ENCODE data around the gene PARD3. TPM values are rescaled to one million over a fixed set of nuclear protein-coding genes. Genes with fewer than 3 reads are reported as not detected.

PARD3 gene
- total and polyA plus RNA-seq, 2 experiments from 2014 or later: 47.2 to 59.7 TPM

GRCh38 chr10:34643620-34644019, 171.5 kb downstream of the PARD3 start:
- Histone ChIP-seq H3K9me2 (replicated peaks; ENCODE audit: insufficient read depth) (no peaks in the 10 kb centered on the region), H3K36me3 (replicated peaks; ENCODE audit: insufficient read depth, low read depth) (no peaks in the 10 kb centered on the region), H3K27ac (no peak overlapping the region), H3K79me2 (peaks cover 61% of the 10 kb centered on the region), H3K27me3 (no peaks in the 10 kb centered on the region), H3K4me1 (ENCODE audit: insufficient read depth) (peaks cover 7% of the 10 kb centered on the region), H2AFZ (no peak overlapping the region), H3K4me2 (no peak overlapping the region), H3K9me3 (ENCODE audit: low read depth) (no peaks in the 10 kb centered on the region), H4K20me1 (ENCODE audit: insufficient read depth, poor library complexity, severe bottlenecking) (peaks cover 7% of the 10 kb centered on the region), H3K4me3 (no peak overlapping the region)
- 98% methylated on average over 5 of the region's 5 CpGs for WGBS (ENCODE audit: low lambda C conversion rate, missing lambda C conversion rate)
- TF ChIP-seq CTCF (IDR thresholded peaks at IDR 0.05; ENCODE audit: poor library complexity): no peak
- TF ChIP-seq EZH2phosphoT487 (IDR thresholded peaks at IDR 0.05; ENCODE audit: low read depth, severe bottlenecking, unreplicated experiment): no peak
- no peak for TF ChIP-seq EZH2 (IDR thresholded peaks at IDR 0.05; ENCODE audit: borderline replicate concordance)
- DNase-seq (ENCODE audit: low spot score): no peak

GRCh38 chr10:34641913-34642558, 173.1 kb downstream of the PARD3 start:
- no peak overlapping the region for H3K4me2 ChIP-seq
- TF ChIP-seq CTCF (IDR thresholded peaks at IDR 0.05; ENCODE audit: poor library complexity): no peak
- TF ChIP-seq EZH2phosphoT487 (IDR thresholded peaks at IDR 0.05; ENCODE audit: low read depth, severe bottlenecking, unreplicated experiment): no peak
- H3K9me3 ChIP-seq (ENCODE audit: low read depth): no peaks in the 10 kb centered on the region
- no peak overlapping the region for H3K4me3 ChIP-seq
- no peak overlapping the region for H2AFZ ChIP-seq
- WGBS (ENCODE audit: low lambda C conversion rate, missing lambda C conversion rate): 96% methylated on average over 12 of the region's 12 CpGs
- no peak for DNase-seq (ENCODE audit: low spot score)
- H3K79me2 ChIP-seq: peaks cover 57% of the 10 kb centered on the region
- no peaks in the 10 kb centered on the region for H3K27me3 ChIP-seq
- peaks cover 11% of the 10 kb centered on the region for H3K4me1 ChIP-seq (ENCODE audit: insufficient read depth)
- H4K20me1 ChIP-seq (ENCODE audit: insufficient read depth, poor library complexity, severe bottlenecking): peaks cover 14% of the 10 kb centered on the region
- H3K27ac ChIP-seq: no peak overlapping the region
- no peaks in the 10 kb centered on the region for H3K9me2 ChIP-seq (replicated peaks; ENCODE audit: insufficient read depth)
- no peaks in the 10 kb centered on the region for H3K36me3 ChIP-seq (replicated peaks; ENCODE audit: insufficient read depth, low read depth)

- H3K9me3 ChIP-seq (ENCODE audit: low read depth): no peaks in the 10 kb centered on the region
- no peaks in the 10 kb centered on the region for H3K9me2 ChIP-seq (replicated peaks; ENCODE audit: insufficient read depth)
- H3K4me3 ChIP-seq: no peak overlapping the region
- H4K20me1 ChIP-seq (ENCODE audit: insufficient read depth, poor library complexity, severe bottlenecking): peaks cover 14% of the 10 kb centered on the region
- 94% methylated on average over 18 of the region's 18 CpGs for WGBS (ENCODE audit: low lambda C conversion rate, missing lambda C conversion rate)
- H3K27me3 ChIP-seq: no peaks in the 10 kb centered on the region
- H3K79me2 ChIP-seq: peaks cover 60% of the 10 kb centered on the region
- no peak for DNase-seq (ENCODE audit: low spot score)
- no peaks in the 10 kb centered on the region for H3K36me3 ChIP-seq (replicated peaks; ENCODE audit: insufficient read depth, low read depth)
- peaks cover 15% of the 10 kb centered on the region for H3K4me1 ChIP-seq (ENCODE audit: insufficient read depth)
- no peak overlapping the region for H3K27ac ChIP-seq
- H3K4me2 ChIP-seq: no peak overlapping the region
- H2AFZ ChIP-seq: no peak overlapping the region
- TF ChIP-seq EZH2 (IDR thresholded peaks at IDR 0.05; ENCODE audit: borderline replicate concordance) (no peak), EZH2phosphoT487 (IDR thresholded peaks at IDR 0.05; ENCODE audit: low read depth, severe bottlenecking, unreplicated experiment) (no peak), CTCF (IDR thresholded peaks at IDR 0.05; ENCODE audit: poor library complexity) (no peak)
Observed at GRCh38 chr10:34641147-34641912, 173.8 kb downstream of the PARD3 start.
